Measurements from ENCODE around the gene PDK4.

PDK4 gene

DNA sequence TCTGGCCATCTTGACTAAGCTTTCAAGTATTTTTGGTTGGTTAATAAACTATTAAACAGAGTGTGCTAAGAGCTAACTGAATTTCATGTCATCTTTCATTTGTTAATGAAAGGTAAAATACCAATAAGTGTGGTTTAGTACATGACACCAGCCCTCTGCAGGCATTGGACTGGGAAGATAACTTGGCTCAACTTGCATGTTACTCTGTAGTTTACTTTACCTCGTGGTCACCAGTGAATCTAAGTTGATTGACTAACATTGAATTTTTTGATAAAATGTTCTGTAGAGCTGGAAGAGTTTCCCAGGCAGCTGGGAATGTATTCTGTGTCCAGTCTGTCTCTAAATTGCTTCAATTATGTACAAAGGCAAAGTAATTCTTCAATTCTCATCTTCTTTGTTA is 60.7 kb downstream of the PDK4 start:
- Histone ChIP-seq H3K9ac (ENCODE audit: low read length) (no peak overlapping the region), H3K4me1 (ENCODE audit: control insufficient read depth, insufficient read depth, low read length) (peaks cover 3% of the 10 kb centered on the region), H3K4me3 (ENCODE audit: low read length) (no peak overlapping the region), H3K36me3 (ENCODE audit: control insufficient read depth, insufficient read depth, low read length) (no peaks in the 10 kb centered on the region), H3K27ac (ENCODE audit: low read depth, low read length) (no peak overlapping the region), H3K27me3 (ENCODE audit: control insufficient read depth, insufficient read depth, low read length) (no peaks in the 10 kb centered on the region)

DNA sequence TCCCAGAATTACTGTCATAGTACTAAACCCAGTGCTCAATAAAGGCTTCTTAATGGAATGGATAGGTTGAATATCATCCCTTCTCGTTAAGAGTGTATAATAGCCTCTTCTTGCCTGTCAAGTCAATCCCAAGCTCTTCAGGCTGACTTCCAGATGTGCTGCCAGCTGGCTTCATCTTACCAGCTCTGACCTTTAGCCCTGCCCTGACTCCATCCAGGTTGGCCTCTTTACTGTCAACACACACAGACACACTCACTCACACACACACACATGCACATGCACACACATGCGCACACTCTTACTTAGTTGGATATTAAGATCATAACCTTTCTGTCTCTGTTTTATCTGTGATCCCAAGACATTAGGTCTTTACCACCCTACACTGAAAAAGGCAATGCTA is 61.5 kb downstream of the PDK4 start:
- Histone ChIP-seq H3K27me3 (ENCODE audit: control insufficient read depth, insufficient read depth, low read length) (no peaks in the 10 kb centered on the region), H3K27ac (ENCODE audit: low read depth, low read length) (no peak overlapping the region), H3K9ac (ENCODE audit: low read length) (no peak overlapping the region), H3K36me3 (ENCODE audit: control insufficient read depth, insufficient read depth, low read length) (no peaks in the 10 kb centered on the region), H3K4me3 (ENCODE audit: low read length) (no peak overlapping the region), H3K4me1 (ENCODE audit: control insufficient read depth, insufficient read depth, low read length) (peaks cover 3% of the 10 kb centered on the region)

Data from rectal smooth muscle tissue (tissue), 1 donor.